K562 (cell line): ENCODE measurements around the gene CLDN5. TPM values are rescaled to one million over a fixed set of nuclear protein-coding genes. Genes with fewer than 3 reads are reported as not detected.

Source experiments
- CCNT2 ChIP-seq: IDR thresholded peaks from 2 replicates; pipeline ENCODE4 v1.6.1; 2011; ENCODE audit warnings: borderline replicate concordance, low read depth, mild to moderate bottlenecking, moderate library complexity, mixed read lengths, low read length; ENCODE audit not compliant: insufficient read length; ENCODE audit errors: extremely low read depth
- CEBPB ChIP-seq: fragments of 450-650 bp; IDR thresholded peaks from 2 replicates; pipeline ENCODE4 v1.6.1; 2016; ENCODE audit warnings: missing genetic modification characterization, missing compliant biosample characterization
- JUN ChIP-seq, 2 experiments: sonication (generic) in 1 of 2; formaldehyde crosslinking in 1 of 2; IDR thresholded peaks; 2 replicates each; pipeline versions ENCODE4 v1.6.1 to v1.8.0; 2012 to 2022; ENCODE audit warnings: borderline replicate concordance in 2 of 2, mild to moderate bottlenecking in 2 of 2, improper control_type of control experiment in 1 of 2, low read depth in 1 of 2, low read length in 1 of 2, missing genetic modification reagents in 1 of 2
- MYC ChIP-seq, 2 experiments: fragments of 250-450 bp in 1 of 2; sonication (Bioruptor Pico) in 1 of 2; IDR thresholded peaks; 2 replicates each; pipeline versions ENCODE4 v1.5.1 to v1.6.1; 2012 to 2021; ENCODE audit warnings: low read depth in 2 of 2, borderline replicate concordance in 1 of 2, improper control_type of control experiment in 1 of 2, low read length in 1 of 2, mild to moderate bottlenecking in 1 of 2, moderate library complexity in 1 of 2
- NR2C2 ChIP-seq, 2 experiments: fragments of 200-800 bp in 1 of 2; sonication (Bioruptor generic) in 1 of 2; sonication (generic) in 1 of 2; formaldehyde crosslinking in 1 of 2; IDR thresholded peaks; 2 replicates each; pipeline versions ENCODE4 v1.6.1 to v1.8.0; 2016 to 2022; ENCODE audit warnings: mild to moderate bottlenecking in 1 of 2, missing compliant biosample characterization in 1 of 2, missing genetic modification characterization in 1 of 2, missing genetic modification reagents in 1 of 2
- POLR2A ChIP-seq: fragments of 450-650 bp; conservative IDR thresholded peaks from 2 replicates; pipeline ENCODE4 v1.6.1; 2016
- RBM15 ChIP-seq: fragments of 200-400 bp; formaldehyde crosslinking; IDR thresholded peaks from 2 replicates; pipeline ENCODE4 v1.6.1; 2018; ENCODE audit warnings: mild to moderate bottlenecking, low read length, moderate library complexity; ENCODE audit not compliant: insufficient read depth
- SP1 ChIP-seq: sonication (generic); formaldehyde crosslinking; IDR thresholded peaks from 2 replicates; pipeline ENCODE4 v1.8.1; 2022; ENCODE audit warnings: mild to moderate bottlenecking, missing genetic modification reagents
- TEAD4 ChIP-seq, 2 experiments: sonication (generic) in 1 of 2; formaldehyde crosslinking in 1 of 2; IDR thresholded peaks; 2 replicates each; pipeline versions ENCODE4 v1.6.1 to v1.8.0; 2012 to 2022; ENCODE audit warnings: borderline replicate concordance in 1 of 2, inconsistent platforms in 1 of 2, low read length in 1 of 2, mild to moderate bottlenecking in 1 of 2, missing genetic modification reagents in 1 of 2
- ZFP91 ChIP-seq: sonication (generic); formaldehyde crosslinking; IDR thresholded peaks from 2 replicates; pipeline ENCODE4 v1.8.0; 2022; ENCODE audit warnings: mild to moderate bottlenecking, missing genetic modification reagents
- ZKSCAN1 ChIP-seq: fragments of 150-350 bp; IDR thresholded peaks from 2 replicates; pipeline ENCODE4 v1.6.1; 2016; ENCODE audit warnings: low read depth, low read length
- ZNF609 ChIP-seq: sonication (generic); formaldehyde crosslinking; IDR thresholded peaks from 2 replicates; pipeline ENCODE4 v1.8.1; 2023; ENCODE audit warnings: missing genetic modification reagents, mild to moderate bottlenecking, borderline replicate concordance
- ZNF764 ChIP-seq: fragments of 250-450 bp; sonication (Bioruptor Pico); IDR thresholded peaks from 2 replicates; pipeline ENCODE4 v1.4.0; 2020; ENCODE audit warnings: low read depth, mild to moderate bottlenecking, moderate library complexity
- polyA plus RNA-seq, 8 experiments: library from polyadenylated mRNA; depleted of rRNA in 4 of 8; stranded (reverse) in 5 of 8; unstranded in 3 of 8; fragments of >200 nt; fragmentation: Nextera tagmentation in 2 of 8; fragmentation: Illumina TruSeq in 1 of 8; extraction: Ambion mirVana in 2 of 8; extraction: Trizol in 1 of 8; gene quantifications; 2 replicates each; pipeline versions ENCODE4 v1.2.1 to v1.2.3, GENCODE V29; 2011 to 2014; ENCODE audit warnings: inconsistent platforms in 1 of 8, missing spikeins in 1 of 8
- total RNA-seq, 7 experiments: library from RNA; depleted of rRNA in 6 of 7; stranded (reverse); fragments of >200 nt in 6 of 7; fragmentation: Illumina TruSeq in 2 of 7; extraction: Trizol in 2 of 7; gene quantifications; 2 replicates each; pipeline versions ENCODE4 v1.2.1 to v1.2.3, GENCODE V29; 2011 to 2021; ENCODE audit warnings: low replicate concordance in 1 of 7
- TF ChIP-seq, protein P1 (sequence below): sonication (generic); formaldehyde crosslinking; IDR thresholded peaks from 2 replicates; pipeline ENCODE4 v1.9.0; 2022; ENCODE audit warnings: mild to moderate bottlenecking, missing genetic modification reagents
- TF ChIP-seq, protein P2 (sequence below): fragments of 250-450 bp; sonication (Bioruptor Pico); IDR thresholded peaks from 2 replicates; pipeline ENCODE4 v1.5.0; 2021
- TF ChIP-seq, protein P3 (sequence below): sonication (generic); formaldehyde crosslinking; IDR thresholded peaks from 2 replicates; pipeline ENCODE4 v1.8.0; 2022; ENCODE audit warnings: mild to moderate bottlenecking, low read depth, missing genetic modification reagents

Gene CLDN5
- total and polyA plus RNA-seq, 9 of the 15 experiments (the other 6 are each of a cell fraction or from before 2014, with no cell fraction given), result 0.20 TPM; not detected in 8

DNA sequence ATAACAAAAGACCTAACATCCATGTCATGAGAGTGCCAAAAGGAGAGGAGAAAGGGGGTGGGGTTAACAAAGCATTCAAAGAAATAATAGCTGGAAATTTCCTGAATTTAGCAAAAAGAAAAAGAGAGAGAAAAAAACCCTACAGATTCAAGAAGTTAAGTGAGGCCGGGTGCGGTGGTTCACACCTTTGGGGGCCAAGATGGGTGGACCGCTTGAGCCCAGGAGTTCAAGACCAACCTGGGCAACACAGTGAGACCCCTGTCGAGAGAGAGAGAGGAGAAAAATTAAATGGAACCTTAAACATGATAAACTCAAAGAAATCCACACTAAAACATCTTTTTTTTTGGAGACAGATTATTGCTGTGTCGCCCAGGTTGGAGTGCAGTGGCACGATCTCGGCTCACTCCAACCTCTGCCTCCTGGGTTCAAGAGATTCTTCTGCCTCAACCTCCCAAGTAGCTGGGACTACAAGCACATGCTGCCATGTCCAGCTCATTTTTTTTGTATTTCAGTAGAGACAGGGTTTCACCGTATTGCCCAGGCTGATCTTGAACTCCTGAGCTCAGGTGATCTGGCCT lies 8.9 kb upstream of the CLDN5 start (continued):
- 0 out of 2 replicates have a peak, but pooled peaks have one; percentile 73 for TF ChIP-seq ZNF609
- no peak for TF ChIP-seq JUN (IDR thresholded peaks at IDR 0.05; ENCODE audit: borderline replicate concordance, low read depth, low read length)
- peak; percentile 72; the same call in 1 of the 2 replicates for TF ChIP-seq JUN (CRISPR knock-in tag; IDR thresholded peaks at IDR 0.05; ENCODE audit: borderline replicate concordance)
- 0 out of 2 replicates have a peak, but pooled peaks have one; percentile 28 for TF ChIP-seq ZFP91
- 0 out of 2 replicates have a peak, but pooled peaks have one; percentile 11 for TF ChIP-seq ZNF764 (CRISPR knock-in tag)
- TF ChIP-seq CCNT2, result no peak
- 0 out of 2 replicates have a peak, but pooled peaks have one; percentile 47 for TF ChIP-seq SP1 (CRISPR knock-in tag)
- TF ChIP-seq, protein P1, sequence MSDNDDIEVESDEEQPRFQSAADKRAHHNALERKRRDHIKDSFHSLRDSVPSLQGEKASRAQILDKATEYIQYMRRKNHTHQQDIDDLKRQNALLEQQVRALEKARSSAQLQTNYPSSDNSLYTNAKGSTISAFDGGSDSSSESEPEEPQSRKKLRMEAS (CRISPR knock-in tag), result peak; percentile 39
- no peak for TF ChIP-seq CEBPB (tag)
- TF ChIP-seq TEAD4 (IDR thresholded peaks at IDR 0.05; ENCODE audit: low read length), result no peak
- 0 out of 2 replicates have a peak, but pooled peaks have one; percentile 72 for TF ChIP-seq TEAD4 (CRISPR knock-in tag; IDR thresholded peaks at IDR 0.05; ENCODE audit: borderline replicate concordance)
- TF ChIP-seq, protein P2, sequence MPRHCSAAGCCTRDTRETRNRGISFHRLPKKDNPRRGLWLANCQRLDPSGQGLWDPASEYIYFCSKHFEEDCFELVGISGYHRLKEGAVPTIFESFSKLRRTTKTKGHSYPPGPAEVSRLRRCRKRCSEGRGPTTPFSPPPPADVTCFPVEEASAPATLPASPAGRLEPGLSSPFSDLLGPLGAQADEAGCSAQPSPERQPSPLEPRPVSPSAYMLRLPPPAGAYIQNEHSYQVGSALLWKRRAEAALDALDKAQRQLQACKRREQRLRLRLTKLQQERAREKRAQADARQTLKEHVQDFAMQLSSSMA (CRISPR knock-in tag), result no peak
- no peak for TF ChIP-seq ZKSCAN1
- TF ChIP-seq POLR2A, result no peak
- TF ChIP-seq RBM15, result no peak
- TF ChIP-seq NR2C2 (CRISPR knock-in tag; IDR thresholded peaks at IDR 0.05), result 0 out of 2 replicates have a peak, but pooled peaks have one; percentile 16
- no peak for TF ChIP-seq NR2C2 (tag; IDR thresholded peaks at IDR 0.05)
- no peak for TF ChIP-seq MYC (IDR thresholded peaks at IDR 0.05; ENCODE audit: low read depth, low read length)
- 0 out of 2 replicates have a peak, but pooled peaks have one; percentile 28 for TF ChIP-seq MYC (CRISPR knock-in tag; IDR thresholded peaks at IDR 0.05; ENCODE audit: borderline replicate concordance, low read depth)
- TF ChIP-seq, protein P3, sequence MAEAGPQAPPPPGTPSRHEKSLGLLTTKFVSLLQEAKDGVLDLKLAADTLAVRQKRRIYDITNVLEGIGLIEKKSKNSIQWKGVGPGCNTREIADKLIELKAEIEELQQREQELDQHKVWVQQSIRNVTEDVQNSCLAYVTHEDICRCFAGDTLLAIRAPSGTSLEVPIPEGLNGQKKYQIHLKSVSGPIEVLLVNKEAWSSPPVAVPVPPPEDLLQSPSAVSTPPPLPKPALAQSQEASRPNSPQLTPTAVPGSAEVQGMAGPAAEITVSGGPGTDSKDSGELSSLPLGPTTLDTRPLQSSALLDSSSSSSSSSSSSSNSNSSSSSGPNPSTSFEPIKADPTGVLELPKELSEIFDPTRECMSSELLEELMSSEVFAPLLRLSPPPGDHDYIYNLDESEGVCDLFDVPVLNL, result no peak
